GM08714 (cell line): ENCODE measurements around the gene PLA2G4E.

Experiments
- H3K4me3 ChIP-seq: fragments of 200-500 bp; sonication (Bioruptor generic); 2 replicates; pipeline ENCODE4 v1.5.1; 2014; ENCODE audit warnings: mild to moderate bottlenecking, low read length, inconsistent platforms
- ZNF274 ChIP-seq: IDR thresholded peaks from 2 replicates; pipeline ENCODE4 v1.6.1; 2012; ENCODE audit warnings: mild to moderate bottlenecking, low read depth, low read length

PLA2G4E gene

DNA sequence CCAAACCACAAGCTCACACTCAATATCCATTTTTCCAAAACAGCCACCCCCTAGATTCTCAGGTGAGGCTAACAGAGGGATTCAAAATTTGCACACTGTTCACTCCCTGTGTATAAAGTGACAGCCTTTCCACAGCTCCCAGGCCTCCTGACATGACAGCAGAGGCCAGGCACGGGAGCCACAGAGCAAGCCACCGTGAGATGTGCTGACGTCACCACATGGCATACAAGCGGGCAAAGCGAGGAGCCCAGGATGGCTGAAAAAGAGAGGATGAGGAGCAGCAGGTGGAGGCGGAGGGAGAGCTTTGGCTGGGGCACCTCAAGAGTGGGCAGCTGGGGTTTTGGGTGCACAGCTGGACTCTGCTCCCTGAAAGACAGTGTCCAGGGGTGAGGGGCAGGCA is 75.6 kb downstream of the PLA2G4E start:
- H3K4me3 ChIP-seq, result no peak overlapping the region
- no peak for TF ChIP-seq ZNF274

- no peak overlapping the region for H3K4me3 ChIP-seq
- no peak for TF ChIP-seq ZNF274
Observed at GRCh38 chr15:41944313-41944940, 76.4 kb downstream of the PLA2G4E start.

DNA sequence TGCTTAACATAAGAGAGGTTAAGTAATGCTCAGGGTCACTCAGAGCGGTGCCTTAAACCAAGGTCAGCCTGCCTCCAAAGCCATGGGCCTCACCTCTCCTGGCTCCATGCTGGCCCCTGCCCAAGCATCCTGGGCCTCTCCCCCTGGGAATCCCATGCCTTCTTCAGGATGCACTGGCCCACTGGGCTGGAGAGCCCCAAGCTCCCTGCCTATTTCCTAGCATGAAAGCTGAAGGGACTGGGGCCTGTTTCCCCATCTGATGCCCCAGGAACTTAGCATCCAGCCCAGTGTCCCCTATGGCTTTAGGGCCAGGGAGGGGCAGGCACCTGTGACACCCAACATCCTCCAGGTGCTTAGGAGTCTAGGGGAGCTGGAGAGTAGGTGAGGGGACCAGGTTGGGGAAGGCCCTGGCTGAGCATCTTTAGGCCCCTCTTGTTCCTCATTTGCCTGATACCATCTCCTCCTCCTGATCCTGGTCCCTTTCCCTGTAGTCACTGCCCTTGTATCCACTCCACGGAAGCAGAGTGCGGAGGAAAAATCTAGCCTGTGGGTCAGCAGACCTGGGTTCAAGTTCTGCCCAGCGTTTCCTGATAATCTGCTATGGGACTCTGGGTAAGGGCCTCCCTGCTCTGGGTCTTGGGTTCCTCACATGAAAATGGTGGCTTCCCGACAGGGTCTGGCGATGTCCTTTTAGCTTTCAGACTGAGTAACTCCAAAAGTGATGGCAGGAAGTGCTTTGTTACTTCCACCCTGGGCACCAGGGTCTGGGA is 77.1 kb downstream of the PLA2G4E start:
- no peak overlapping the region for H3K4me3 ChIP-seq
- no peak for TF ChIP-seq ZNF274

- H3K4me3 ChIP-seq, result no peak overlapping the region
- no peak for TF ChIP-seq ZNF274
Observed at GRCh38 chr15:41942886-41943285, 78.0 kb downstream of the PLA2G4E start.

GRCh38 chr15:41941644-41942415 is 79.0 kb downstream of the PLA2G4E start:
- no peak for TF ChIP-seq ZNF274
- H3K4me3 ChIP-seq, result no peak overlapping the region

GRCh38 chr15:41940441-41940857 is 80.4 kb downstream of the PLA2G4E start:
- TF ChIP-seq ZNF274, result no peak
- H3K4me3 ChIP-seq, result no peak overlapping the region

DNA sequence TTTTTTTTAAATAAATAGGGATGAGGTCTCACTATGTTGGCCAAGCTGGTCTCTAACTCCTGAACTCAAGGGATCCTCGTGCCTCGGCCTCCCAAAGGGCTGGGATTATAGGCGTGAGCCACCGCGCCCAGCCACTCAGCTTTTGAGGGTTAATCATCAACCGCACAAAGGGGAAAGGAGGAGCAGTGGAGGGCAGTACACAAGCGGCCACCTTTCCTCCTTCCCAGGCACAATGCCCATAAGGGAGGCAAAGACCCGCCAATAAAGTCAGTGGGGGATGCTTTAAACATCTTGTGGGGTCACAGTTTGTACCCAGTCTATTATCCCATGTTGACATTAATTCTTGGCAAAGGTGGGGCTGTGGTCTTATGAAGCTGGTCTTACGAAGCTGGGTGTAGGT is 80.9 kb downstream of the PLA2G4E start:
- no peak overlapping the region for H3K4me3 ChIP-seq
- TF ChIP-seq ZNF274, result no peak

DNA sequence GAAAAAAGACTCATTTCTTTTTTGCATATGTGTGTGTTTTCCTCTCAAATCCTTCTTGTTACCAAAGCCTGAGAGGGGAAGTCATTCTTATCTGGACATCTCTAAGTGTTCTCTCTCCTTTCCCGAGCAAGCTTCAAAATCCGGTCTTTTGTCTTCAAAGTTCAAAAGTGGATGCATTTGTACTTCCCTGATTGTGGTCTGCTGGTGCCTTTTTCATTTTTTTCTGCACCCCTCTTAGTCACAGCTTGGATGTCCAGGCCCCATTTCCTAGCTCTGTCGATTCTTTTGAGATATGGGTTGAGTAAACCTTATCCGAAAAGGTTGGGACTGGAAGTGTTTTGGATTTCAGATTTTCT is 83.3 kb downstream of the PLA2G4E start:
- H3K4me3 ChIP-seq, result no peak overlapping the region
- no peak for TF ChIP-seq ZNF274

DNA sequence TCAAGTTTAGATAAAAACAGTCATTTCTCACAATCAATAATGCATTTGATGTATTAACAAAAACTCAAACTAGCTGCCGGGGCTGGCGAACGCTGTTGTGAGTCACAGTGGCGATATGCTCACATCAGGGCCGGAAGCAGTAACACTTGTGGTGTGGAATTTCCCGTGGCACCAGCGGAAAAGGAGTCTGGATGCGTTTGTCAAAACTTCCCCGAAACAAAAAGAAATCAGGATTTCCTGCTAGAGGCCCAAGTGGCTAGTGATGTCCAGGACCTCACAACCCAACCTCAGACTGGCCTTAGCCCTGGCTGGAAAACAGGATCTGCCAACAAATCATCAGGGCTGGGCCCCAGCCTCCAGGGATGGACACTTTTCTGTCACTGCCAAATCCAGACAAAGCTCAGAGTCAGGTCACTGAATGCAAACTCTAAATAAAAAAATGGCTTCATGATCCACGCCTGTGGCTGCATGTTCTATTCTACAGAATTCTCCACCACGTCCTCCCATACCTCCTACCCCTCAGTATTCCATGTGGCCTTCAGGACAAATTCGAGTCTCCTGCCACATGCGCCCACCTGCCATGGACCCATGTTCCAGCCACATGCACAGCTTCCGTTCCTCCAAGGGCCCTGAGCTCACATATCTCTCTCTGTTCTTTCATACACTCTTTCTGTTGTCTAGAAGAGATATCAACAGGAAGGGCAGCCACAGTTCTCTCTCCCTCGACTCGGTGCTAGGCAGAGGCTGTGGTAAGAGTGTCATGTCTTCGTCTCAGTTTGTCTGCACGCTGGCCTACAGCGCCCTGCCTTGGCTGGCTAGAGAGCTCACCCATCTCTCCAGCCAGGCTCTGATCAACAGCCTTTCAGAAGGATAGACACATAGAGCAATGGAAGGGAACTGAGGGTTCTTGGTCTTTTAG is 83.9 kb downstream of the PLA2G4E start:
- TF ChIP-seq ZNF274, result no peak

GRCh38 chr15:41936155-41936554 is 84.7 kb downstream of the PLA2G4E start:
- no peak overlapping the region; the same call in 1 of the 2 replicates for H3K4me3 ChIP-seq
- no peak for TF ChIP-seq ZNF274

More for the DNA sequence above, 83.9 kb downstream of the PLA2G4E start:
- no peak overlapping the region for H3K4me3 ChIP-seq

GRCh38 chr15:41935566-41936020 is 85.2 kb downstream of the PLA2G4E start:
- H3K4me3 ChIP-seq, result no peak overlapping the region; the same call in 1 of the 2 replicates
- TF ChIP-seq ZNF274, result no peak

GRCh38 chr15:41934843-41935242 is 86.0 kb downstream of the PLA2G4E start:
- H3K4me3 ChIP-seq, result peak overlapping the region; percentile 27; the same call in 1 of the 2 replicates
- TF ChIP-seq ZNF274, result no peak

DNA sequence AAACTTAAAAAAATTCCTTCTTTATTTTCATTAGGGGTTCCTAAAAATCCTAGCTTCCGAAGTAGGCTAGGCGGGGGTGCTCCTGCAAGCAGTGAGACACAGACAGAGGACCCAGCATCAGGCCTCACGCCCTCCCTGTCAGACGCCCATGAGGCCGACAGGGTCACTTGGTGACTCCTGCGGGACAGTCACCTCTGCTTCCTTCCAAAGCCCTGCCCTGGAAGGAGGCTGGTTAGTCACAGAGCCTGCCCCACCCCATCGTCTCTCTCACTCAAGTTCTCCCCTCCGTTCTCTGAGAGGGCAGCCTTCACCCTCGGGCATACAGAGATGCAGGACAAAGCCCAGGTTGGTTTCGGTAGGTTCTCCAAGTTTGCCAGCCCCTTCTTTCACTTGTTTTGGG is 87.1 kb downstream of the PLA2G4E start:
- no peak for TF ChIP-seq ZNF274
- H3K4me3 ChIP-seq, result no peak overlapping the region

DNA sequence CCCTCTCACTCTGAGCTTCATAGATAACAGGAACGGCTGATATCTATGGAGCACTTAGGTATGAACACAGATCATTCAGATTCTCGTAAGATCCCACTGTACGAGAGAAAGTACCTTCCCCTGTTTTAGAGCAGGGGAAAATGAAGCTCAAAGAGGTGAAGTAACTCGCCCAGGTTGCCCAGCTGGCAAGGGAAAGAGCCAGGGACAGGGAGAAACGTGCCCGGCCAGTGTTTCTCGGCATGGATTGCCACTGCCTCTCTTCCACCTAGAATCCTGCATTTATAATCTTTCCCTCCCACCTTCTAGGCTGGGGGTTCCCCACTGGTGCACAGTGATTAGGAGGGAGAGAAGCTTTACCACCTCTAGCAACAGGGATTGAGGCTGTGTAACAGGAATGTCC is 87.5 kb downstream of the PLA2G4E start:
- no peak overlapping the region for H3K4me3 ChIP-seq
- TF ChIP-seq ZNF274, result no peak
